Measurements from ENCODE around the gene IRX2. TPM values are rescaled to one million over a fixed set of nuclear protein-coding genes. Genes with fewer than 3 reads are reported as not detected.

The IRX2 gene
- 0.12 TPM in 1 of 2 replicates, not detected in the other for total RNA-seq (2014; rRNA removed; shearing (Covaris generic))

DNA sequence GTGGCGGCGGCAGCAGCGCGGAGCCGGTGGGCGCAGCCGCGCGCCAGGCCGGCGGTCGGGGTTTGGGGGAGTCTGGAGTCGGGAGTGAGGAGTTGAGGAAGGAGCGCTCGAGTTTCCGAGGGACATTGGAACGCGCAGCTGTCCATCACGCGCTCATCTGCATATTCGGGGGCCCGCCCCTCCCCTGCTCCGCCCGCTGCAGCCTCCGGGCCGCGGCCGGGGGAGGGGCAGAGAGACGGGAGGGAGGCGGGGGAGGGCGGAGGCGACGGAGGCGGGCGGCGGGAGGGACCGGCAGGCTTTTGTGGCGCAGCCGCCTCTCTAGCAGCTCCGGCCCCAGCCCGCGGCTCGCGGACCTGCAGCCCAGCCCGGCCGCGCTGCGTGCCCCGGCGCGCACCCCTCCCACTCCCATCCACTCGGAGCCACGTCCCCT is at the start of gene IRX2:
Gene IRX2 (minus strand): TSS at position 86 of the 430 bp plus-strand sequence. CDS start 264 bp downstream, outside the sequence.
- peak; percentile 39 for DNase-seq (ENCODE audit: low read depth)

- no peak for DNase-seq (ENCODE audit: low read depth)
Observed at GRCh38 chr5:2800035-2800434, 48.6 kb upstream of the IRX2 start.

- no peak for DNase-seq (ENCODE audit: low read depth)
Observed at GRCh38 chr5:2797981-2798380, 46.5 kb upstream of the IRX2 start.

DNA sequence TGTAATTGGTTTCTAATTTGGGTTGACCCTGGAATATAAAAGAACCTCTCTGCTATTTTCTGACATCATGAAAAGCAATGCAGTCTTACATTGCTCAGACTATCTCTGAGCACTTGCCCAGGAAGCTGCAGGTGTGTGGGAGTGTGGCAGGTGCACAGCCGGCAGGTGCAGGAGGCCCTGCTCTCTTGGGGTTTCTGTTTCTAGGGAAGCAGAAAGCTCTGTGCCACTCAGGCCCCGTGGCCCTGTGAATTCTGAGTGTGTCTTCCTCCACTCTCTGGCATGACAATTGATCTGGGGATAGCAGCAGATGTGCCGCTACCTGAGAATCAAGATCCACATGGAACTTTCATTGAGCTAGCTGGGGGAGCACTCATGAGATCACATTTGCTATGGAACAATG is 45.7 kb upstream of the IRX2 start:
- DNase-seq (ENCODE audit: low read depth), result no peak

GRCh38 chr5:2783223-2783622 is 31.7 kb upstream of the IRX2 start:
- no peak for DNase-seq (ENCODE audit: low read depth)

DNA sequence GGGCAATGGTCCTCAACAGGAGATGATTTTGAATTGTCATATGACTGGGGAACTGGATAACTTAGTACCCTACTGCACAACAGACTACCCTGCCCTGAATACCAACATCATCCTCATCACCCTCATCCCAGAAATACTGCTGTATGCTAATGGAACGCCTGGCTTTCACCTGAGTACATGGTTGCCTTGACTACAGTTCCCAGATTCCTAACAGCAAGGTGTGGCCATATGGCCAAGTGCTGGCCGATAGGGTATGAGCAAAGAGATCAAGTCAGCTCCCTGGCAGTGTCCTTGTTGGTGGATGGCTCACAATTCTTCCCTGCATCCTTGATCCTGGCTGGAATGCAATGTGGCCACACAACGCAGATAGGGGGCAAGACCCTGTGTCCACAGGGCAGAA is 31.2 kb upstream of the IRX2 start:
- DNase-seq (ENCODE audit: low read depth), result no peak

DNA sequence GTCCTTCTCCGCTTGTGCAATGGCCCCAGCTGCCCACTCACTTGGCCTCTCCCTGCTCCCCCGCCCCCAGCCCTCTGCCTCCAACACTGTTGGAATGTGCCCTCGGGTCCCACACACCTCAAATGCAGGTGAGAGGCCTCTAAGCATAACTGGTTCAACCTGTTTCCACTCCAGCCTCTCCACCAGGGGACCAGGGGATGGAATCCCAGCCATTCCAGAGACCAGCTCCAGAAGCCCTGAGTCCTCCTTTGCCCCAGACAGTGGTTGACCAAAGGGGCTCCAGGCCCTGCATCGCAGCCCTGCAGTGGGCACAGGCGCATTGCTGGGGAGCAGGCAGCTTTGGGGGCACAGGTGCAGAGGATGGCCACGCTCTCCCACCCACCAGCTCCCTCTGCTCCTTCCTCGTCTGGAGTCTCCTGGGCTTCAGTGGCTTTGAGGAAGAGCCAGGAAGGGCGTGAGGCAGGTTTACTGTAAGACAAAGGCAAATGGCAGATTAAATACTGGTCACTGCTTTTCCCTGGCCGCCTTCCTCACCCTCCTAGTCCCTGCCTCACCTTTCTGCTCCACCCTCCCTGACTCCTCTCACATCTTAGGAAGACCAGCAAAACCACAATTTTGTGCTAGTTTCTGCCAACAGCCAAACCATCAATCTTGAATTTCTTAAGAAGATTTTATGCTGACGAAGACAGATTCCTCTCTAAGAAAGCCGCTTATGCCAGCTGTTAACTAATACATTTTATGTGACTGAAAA is 29.1 kb upstream of the IRX2 start:
- DNase-seq (ENCODE audit: low read depth), result no peak

DNA sequence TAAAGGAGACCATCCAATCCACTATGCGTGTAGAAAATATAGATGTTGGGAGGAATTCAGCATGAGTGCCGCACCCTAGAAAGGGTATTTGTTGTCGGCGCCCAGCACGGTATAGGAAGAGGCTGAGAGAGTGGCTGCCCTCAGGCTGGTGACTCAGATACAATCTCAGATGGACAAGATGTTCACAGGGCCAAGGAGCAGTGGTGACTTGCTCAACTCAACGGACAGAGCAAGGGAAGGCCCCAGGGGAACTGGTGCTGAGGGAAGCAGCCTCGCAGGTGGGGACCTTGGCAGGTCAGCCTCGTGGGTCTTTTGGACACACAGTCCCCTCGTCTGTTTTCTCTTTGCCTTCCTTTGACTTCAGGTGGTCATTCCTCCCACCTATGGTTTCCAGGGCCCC is 28.0 kb upstream of the IRX2 start:
- no peak for DNase-seq (ENCODE audit: low read depth)

- DNase-seq (ENCODE audit: low read depth), result no peak
Observed at GRCh38 chr5:2776337-2777302, 25.1 kb upstream of the IRX2 start.

- DNase-seq (ENCODE audit: low read depth), result no peak
Observed at GRCh38 chr5:2773327-2773726, 21.9 kb upstream of the IRX2 start.

- DNase-seq (ENCODE audit: low read depth), result no peak
Observed at GRCh38 chr5:2767089-2767488, 15.6 kb upstream of the IRX2 start.

DNA sequence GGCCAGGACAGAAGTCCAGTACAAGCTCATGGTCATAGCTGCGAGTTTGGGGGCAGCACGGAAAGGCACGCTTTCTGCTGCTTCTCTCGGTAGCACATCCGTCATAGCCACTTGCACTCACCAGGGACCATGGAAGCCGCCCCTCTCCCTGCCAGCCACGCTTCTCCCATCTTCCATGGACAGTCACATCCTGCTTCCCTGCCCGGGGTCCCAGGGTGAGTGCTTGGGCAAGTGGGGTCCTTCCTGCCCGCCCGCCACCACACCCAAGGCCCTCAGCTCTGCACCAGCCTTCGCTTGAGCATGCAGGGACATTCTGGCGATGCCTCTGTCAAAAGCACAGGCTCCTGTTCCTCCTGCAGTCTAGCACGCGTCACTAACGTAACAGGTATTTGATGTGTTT is 13.1 kb upstream of the IRX2 start:
- no peak for DNase-seq (ENCODE audit: low read depth)

- DNase-seq (ENCODE audit: low read depth), result no peak
Observed at GRCh38 chr5:2763533-2763794, 12.0 kb upstream of the IRX2 start.

DNA sequence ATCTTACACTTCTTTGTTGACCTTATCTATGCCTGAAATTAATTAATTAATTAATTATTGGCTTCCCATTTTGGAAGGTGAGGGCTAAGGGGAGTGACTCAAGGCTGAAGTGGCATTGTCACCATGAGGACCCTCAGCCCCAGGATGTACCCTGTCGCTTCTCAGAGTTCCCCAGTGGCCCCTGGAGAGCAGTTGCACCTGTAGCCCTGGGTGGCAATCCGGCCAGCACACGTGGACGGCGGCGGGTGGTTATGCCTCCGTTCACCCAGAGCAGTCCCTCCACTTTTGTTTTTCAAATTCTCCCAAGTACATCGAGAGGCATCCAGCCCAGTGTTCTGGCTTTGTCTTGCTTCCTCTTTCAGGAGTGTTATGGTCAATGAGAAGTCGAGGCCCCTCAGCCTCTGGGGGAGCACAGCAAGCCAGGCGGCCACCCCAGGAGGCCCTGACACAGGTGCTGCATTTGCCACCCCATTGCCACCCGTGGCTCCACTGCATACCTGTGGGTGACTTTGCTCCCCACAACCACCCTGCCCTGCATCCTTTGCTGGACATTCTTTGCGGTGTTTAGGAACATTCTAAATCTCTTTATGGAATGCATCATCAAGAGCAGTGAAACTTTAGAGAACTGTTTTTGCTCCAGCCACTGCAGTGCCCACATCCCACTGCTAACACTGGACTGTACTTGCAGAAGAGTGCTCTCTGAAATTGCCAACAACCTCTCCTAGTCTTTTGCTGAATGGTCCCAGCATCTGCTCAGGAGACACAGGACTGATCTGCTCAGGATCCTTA is 11.5 kb upstream of the IRX2 start:
- DNase-seq (ENCODE audit: low read depth), result no peak

DNA sequence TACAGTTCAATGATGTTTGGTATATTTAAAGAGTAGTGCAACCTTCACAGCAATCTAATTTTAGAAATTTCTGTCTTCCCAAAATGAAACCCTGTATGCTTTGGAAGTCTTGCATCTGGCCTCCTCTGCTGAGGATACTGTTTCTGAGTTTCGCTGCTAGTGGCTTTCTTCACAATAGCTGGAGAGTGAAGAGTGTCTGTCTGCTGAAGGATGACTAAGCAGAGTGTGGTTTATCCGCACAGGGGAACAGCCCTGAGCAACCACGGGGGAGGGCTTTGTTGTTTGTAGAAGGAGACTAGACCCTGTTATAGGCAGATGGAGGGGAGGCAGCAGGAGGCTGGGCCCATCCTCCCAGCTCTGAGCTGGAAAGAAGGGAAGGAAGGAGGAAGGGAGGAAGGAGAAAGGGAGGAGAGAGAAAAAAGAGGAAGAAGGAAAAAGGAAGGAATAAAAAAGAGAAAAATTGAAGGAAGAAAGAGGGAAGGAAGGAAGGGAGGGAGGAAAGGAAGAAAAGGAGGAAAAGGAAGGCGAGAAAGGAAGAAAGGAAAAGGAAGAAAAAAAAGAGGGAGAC is 10.5 kb upstream of the IRX2 start:
- DNase-seq (ENCODE audit: low read depth), result no peak

DNA sequence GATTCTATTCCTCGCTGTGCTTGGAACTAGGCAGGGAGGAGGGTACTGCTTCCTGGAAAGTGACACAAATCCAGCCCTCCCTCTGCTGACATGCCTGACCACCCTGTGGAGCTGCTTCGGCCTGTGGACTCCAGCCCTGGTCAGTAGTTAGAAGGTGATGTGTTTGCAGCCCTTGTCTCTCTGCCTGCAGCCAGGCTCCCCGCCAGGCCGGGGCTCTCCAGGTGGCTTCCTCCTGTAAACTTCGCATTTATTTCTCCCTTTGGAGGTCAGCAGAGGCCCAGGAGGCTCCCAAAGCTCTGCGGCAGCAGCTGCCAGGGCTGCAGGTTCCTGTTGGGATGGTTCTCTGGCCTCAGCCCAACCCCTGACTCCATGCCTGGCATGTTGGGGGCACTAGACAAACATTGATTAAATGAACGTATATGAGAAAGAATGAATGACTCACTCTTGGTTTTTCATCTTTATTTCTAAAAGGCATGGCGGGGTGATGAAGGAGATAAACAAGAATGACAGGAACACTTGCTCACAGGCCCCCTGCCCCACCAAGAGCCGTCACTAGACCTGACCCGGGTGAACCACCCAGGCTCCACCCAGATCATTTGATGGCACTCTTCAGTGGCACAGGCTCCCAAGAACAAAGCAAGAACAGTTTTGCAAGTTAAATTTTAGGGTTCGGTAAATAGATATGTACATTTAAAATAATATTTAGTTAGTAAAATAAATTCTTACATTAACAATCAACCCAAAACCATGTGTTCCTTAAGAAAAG is 8.4 kb upstream of the IRX2 start:
- no peak for DNase-seq (ENCODE audit: low read depth)

DNA sequence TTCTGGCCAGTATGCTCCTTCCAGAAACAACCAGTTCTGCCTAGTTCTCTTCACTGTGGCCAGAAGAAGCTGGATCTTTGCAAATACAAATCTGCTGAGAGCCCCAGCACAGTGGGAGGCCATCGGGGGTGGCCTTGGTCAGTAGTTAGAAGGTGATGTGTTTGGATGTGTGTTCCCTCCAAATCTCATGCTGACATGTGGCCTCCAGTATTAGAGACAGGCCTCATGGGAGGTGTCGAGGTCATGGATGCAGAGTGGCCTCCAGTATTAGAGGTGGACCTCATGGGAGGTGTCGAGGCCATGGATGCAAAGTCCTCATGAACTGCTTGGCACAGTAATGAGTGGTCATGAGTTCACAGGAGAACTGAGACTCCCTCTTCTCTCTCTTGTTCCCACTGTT is 7.6 kb upstream of the IRX2 start:
- no peak for DNase-seq (ENCODE audit: low read depth)

DNA sequence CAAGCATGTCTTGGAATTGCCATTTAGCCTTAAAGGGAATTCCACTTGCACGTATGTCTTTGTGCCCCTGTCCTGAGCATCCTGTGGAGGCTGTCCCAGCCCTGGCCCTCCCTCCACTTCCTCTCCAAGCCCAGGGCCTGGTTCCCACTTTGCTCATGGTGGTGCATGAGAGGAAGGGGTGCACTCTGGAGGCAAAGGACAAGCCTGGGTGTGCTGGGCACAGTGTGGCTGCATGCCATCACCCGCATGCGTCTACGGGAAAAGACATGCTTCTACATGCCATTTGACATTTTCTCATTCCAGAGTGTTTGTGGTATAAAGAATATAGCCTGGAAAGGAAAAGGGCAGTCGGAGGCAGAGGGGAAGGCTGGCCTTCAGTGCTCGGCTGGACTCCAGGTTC is 7.2 kb upstream of the IRX2 start:
- no peak for DNase-seq (ENCODE audit: low read depth)

DNA sequence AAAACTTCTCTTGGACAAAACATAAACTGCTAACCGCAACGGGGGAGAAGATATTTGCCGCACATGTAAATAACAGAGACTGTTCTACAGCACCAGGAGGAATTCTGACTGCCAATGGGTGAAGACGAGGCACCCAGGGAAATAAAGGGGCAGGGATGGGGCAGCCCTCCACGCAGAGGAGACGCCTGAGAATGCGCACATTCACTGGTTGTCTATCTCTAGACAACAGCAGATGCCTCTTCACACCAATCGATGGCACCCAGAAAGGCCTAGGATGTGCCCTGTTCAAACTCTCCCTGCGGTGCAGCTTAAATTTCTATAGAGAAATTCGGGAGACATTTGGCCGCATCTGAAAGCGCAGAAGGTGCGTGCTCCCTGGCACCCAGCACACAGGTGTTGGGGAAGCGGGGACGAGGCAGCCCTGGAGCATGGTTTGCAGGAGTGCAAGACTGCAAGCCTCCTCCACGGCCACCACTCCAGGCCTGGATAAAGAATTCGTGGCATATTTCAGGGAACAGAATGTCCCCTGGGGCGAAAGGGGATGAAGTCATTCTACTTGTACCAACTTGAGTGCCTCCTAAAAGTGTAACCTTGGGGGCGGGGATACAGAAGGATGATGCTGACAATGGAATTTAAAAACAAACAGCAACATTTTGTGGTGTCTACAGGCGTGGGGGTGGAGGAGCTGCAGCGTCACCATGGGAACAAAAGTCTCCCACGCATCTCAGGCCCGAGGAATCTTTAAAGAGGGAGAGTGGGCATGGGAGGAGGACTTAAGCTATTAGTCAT is 6.3 kb upstream of the IRX2 start:
- peak; percentile 31 for DNase-seq (ENCODE audit: low read depth)

Measured in RPMI7951 (cell line).